Colon (tissue), 2 donors: ENCODE results near the gene HLA-A.
A peak's percentile ranks its signal among the peaks of the same experiment; 100 is the strongest.
"Not testable (repeated sequence)": the region's sequence is repeated elsewhere in the genome, so short reads cannot be mapped to it uniquely, and the experiment has no call there.

Experiments
- FAIRE-seq: peaks from 2 replicates; lab custom pipeline; 2012; peaks lifted over from hg19 to GRCh38; lab: Jason Lieb, UNC
- donor health status: control.
- donor health status: control.

Gene HLA-A

GRCh38 chr6:29963697-29964096 lies 21.4 kb downstream of the HLA-A start:
- FAIRE-seq = not testable (repeated sequence)

- no peak for FAIRE-seq
These were observed 22.2 kb downstream of the HLA-A start for GRCh38 chr6:29964518-29964886.

GRCh38 chr6:29964887-29965562 lies 22.7 kb downstream of the HLA-A start:
- FAIRE-seq = peak; percentile 14

GRCh38 chr6:29965563-29965872 lies 23.2 kb downstream of the HLA-A start:
- no peak for FAIRE-seq

GRCh38 chr6:29965873-29966601 lies 23.7 kb downstream of the HLA-A start:
- no peak for FAIRE-seq

- FAIRE-seq = peak; percentile 31
These were observed 25.2 kb downstream of the HLA-A start for GRCh38 chr6:29967379-29968010.

GRCh38 chr6:29968130-29968529 lies 25.8 kb downstream of the HLA-A start:
- FAIRE-seq = no peak

GRCh38 chr6:29968905-29969304 lies 26.6 kb downstream of the HLA-A start:
- FAIRE-seq = no peak

- FAIRE-seq = no peak
These were observed 28.4 kb downstream of the HLA-A start for GRCh38 chr6:29970711-29971110.

- no peak for FAIRE-seq
These were observed 32.7 kb downstream of the HLA-A start for GRCh38 chr6:29974901-29975560.

GRCh38 chr6:29975561-29975907 lies 33.2 kb downstream of the HLA-A start:
- FAIRE-seq = no peak

GRCh38 chr6:29976253-29976587 lies 33.9 kb downstream of the HLA-A start:
- FAIRE-seq = no peak

GRCh38 chr6:29976588-29977424 lies 34.5 kb downstream of the HLA-A start:
- FAIRE-seq = no peak

- no peak for FAIRE-seq
These were observed 35.0 kb downstream of the HLA-A start for GRCh38 chr6:29977425-29977727.

- not testable (repeated sequence) for FAIRE-seq
These were observed 37.7 kb downstream of the HLA-A start for GRCh38 chr6:29980013-29980412.

GRCh38 chr6:29980511-29980910 lies 38.2 kb downstream of the HLA-A start:
- FAIRE-seq = no peak

- FAIRE-seq = no peak
These were observed 39.0 kb downstream of the HLA-A start for GRCh38 chr6:29981211-29981812.

GRCh38 chr6:29982097-29982496 lies 39.8 kb downstream of the HLA-A start:
- no peak for FAIRE-seq

GRCh38 chr6:29984232-29984631 lies 41.9 kb downstream of the HLA-A start:
- FAIRE-seq = no peak

- no peak for FAIRE-seq
These were observed 42.7 kb downstream of the HLA-A start for GRCh38 chr6:29984992-29985391.

GRCh38 chr6:29986179-29986781 lies 43.9 kb downstream of the HLA-A start:
- no peak for FAIRE-seq

- FAIRE-seq = no peak
These were observed 46.9 kb downstream of the HLA-A start for GRCh38 chr6:29989211-29989610.
